ENCODE measurements around the gene TCEA2.

The TCEA2 gene

DNA sequence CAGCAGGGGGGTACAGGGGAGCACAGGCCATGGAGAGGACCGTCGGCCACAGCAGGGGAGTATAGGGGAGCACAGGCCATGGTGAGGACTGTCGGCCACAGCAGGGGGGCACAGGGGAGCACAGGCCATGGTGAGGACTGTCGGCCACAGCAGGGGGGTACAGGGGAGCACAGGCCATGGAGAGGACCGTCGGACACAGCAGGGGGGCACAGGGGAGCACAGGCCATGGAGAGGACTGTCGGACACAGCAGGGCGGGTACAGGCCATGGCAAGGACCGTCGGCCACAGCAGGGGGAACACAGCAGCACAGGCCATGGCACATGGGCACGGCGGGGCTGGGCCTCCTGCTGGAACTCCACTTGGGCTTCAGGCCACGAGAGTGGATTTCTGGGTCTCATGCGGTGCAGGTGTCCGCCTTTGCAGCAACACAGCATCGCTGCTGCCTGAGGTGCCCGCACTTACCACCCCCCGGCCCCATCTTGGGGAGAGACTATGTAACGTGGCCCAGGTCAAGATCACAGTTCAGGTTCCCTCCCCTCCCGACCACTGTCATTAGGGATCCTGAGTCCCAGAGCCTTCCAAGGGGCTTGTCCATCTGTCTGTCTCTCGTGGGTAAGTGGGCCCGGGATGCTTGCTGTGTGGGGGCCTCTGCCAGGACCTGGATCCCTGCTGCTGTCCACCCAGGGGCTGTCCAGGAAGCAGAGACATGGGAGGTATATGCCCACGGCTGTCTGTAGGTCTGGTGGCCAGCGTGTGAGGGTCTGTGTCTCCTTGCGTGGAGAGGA, 41.9 kb downstream of the TCEA2 start:
- TF ChIP-seq, protein P1, sequence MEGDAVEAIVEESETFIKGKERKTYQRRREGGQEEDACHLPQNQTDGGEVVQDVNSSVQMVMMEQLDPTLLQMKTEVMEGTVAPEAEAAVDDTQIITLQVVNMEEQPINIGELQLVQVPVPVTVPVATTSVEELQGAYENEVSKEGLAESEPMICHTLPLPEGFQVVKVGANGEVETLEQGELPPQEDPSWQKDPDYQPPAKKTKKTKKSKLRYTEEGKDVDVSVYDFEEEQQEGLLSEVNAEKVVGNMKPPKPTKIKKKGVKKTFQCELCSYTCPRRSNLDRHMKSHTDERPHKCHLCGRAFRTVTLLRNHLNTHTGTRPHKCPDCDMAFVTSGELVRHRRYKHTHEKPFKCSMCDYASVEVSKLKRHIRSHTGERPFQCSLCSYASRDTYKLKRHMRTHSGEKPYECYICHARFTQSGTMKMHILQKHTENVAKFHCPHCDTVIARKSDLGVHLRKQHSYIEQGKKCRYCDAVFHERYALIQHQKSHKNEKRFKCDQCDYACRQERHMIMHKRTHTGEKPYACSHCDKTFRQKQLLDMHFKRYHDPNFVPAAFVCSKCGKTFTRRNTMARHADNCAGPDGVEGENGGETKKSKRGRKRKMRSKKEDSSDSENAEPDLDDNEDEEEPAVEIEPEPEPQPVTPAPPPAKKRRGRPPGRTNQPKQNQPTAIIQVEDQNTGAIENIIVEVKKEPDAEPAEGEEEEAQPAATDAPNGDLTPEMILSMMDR (IDR thresholded peaks at IDR 0.05; ENCODE audit: insufficient read depth, low read length, poor library complexity, severe bottlenecking), result no peak
- H3K36me3 ChIP-seq (ENCODE audit: control insufficient read depth, insufficient read depth, low read length), result no peaks in the 10 kb centered on the region
- no peak overlapping the region for H3K4me3 ChIP-seq (replicated peaks; ENCODE audit: low read depth, low read length)
- DNase-seq (ENCODE audit: extremely low read depth, insufficient read length), result no peak
- peaks cover 1% of the 10 kb centered on the region for H3K27me3 ChIP-seq (replicated peaks; ENCODE audit: control insufficient read depth, insufficient read depth, low read length)

DNA sequence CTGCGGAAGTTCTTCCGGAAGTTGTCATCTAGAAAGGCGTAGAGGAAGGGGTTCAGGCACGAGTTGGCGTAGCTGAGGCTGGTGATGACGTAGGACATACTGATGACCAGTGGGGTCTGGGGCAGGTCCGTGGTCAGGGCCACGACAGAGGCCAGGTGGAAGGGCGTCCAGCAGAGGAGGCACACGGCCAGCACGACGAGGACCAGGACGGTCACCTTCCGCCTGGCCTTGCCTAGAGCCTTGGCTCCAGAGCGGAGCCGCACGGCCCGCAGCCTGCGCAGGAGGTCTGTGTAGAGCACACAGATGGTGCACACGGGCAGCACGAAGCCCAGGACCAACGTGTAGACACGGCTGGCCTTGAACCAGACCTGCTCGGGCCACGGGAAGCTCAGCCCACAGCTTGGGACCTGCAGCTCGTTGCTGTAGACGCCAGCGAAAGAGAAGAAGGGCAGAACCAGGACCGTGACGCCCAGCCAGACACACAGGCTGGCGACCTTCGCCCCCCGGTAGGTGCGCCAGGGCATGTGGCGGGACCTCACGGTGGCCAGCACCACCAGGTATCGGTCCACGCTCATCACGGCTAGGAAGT, 42.9 kb downstream of the TCEA2 start:
- no peak for DNase-seq (ENCODE audit: extremely low read depth, insufficient read length)
- TF ChIP-seq, protein P1 (IDR thresholded peaks at IDR 0.05; ENCODE audit: insufficient read depth, low read length, poor library complexity, severe bottlenecking), result no peak

DNA sequence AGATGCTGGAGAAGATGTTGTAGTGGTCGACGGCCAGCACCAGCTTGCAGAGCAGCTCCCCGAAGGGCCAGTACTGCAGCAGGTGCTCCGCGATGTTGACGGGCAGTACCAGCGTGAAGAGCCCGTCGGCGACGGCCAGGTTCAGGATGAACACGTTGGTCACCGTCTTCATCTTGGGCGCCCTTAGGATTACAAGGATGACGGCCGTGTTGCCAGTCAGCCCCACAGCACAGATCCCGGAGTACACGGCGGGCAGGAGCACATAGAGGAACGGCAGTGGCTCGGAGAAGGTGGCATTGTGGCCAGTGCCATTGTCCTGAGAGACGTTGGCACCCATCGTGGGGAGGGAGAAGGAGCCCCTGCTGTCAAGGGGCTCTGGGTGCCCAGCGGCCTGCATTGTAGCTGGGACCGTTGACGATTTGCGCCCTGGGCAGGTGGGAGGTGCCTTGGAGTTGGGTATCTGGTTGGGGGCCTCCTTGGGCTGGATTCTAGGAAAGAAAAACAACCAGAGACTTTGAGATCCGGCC, 43.5 kb downstream of the TCEA2 start:
- TF ChIP-seq, protein P1 (IDR thresholded peaks at IDR 0.05; ENCODE audit: insufficient read depth, low read length, poor library complexity, severe bottlenecking), result no peak
- DNase-seq (ENCODE audit: extremely low read depth, insufficient read length), result no peak
- H3K27me3 ChIP-seq (replicated peaks; ENCODE audit: control insufficient read depth, insufficient read depth, low read length), result peaks cover 1% of the 10 kb centered on the region
- H3K36me3 ChIP-seq (ENCODE audit: control insufficient read depth, insufficient read depth, low read length), result no peaks in the 10 kb centered on the region
- no peak overlapping the region for H3K4me3 ChIP-seq (replicated peaks; ENCODE audit: low read depth, low read length)

More for the DNA sequence above, 42.9 kb downstream of the TCEA2 start:
- Histone ChIP-seq H3K27me3 (replicated peaks; ENCODE audit: control insufficient read depth, insufficient read depth, low read length) (peaks cover 1% of the 10 kb centered on the region), H3K36me3 (ENCODE audit: control insufficient read depth, insufficient read depth, low read length) (no peaks in the 10 kb centered on the region), H3K4me3 (replicated peaks; ENCODE audit: low read depth, low read length) (no peak overlapping the region)

DNA sequence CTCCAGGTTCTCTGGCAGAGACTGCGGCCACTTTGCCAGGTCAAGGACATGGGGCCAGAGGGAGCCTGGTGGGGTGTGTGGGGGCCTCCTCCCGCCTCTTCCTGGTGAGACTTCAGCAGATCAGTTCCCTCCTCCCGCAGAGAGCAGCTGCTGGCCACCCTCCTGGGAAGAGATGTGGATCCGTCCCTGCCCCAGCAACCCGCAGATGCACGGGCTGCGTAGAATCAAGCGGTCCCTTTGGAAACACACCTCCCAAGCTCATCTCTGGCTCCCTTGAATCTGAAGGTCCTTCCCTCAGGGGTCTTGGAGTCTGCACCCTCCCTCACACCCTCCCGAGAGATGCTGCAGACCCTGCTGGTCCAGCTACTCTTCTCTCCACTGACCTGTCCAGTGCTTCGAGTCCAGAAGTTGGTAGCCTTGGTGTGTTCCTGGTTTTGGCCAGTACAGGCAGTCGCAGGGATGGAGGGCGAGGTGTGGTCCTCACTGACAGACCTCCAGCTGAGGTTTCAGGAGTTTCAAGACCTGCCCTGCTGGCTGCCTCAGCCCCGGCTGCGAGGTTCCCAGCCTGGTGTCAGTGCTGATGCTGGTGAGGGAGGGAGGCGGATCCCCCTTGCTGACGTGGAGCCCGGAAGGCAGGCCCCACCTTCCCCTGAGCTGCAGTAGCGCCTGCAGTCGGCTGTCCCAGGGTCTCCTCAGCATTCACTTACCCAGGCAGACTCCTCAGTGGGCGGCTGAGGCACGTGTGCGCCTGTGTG, 44.2 kb downstream of the TCEA2 start, which contains the start of gene NPBWR2:
TSS of gene NPBWR2 (minus strand) at position 585 of the 755 bp plus-strand sequence. CDS start 734 bp downstream, outside the sequence.
- TF ChIP-seq, protein P1 (IDR thresholded peaks at IDR 0.05; ENCODE audit: insufficient read depth, low read length, poor library complexity, severe bottlenecking), result no peak

GRCh38 chr20:64107736-64108457, 44.9 kb downstream of the TCEA2 start:
- Histone ChIP-seq H3K36me3 (ENCODE audit: control insufficient read depth, insufficient read depth, low read length) (no peaks in the 10 kb centered on the region), H3K4me3 (replicated peaks; ENCODE audit: low read depth, low read length) (no peak overlapping the region), H3K27me3 (replicated peaks; ENCODE audit: control insufficient read depth, insufficient read depth, low read length) (no peaks in the 10 kb centered on the region; the same call in none of the 2 replicates)
- TF ChIP-seq, protein P1 (IDR thresholded peaks at IDR 0.05; ENCODE audit: insufficient read depth, low read length, poor library complexity, severe bottlenecking), result no peak
- no peak for DNase-seq (ENCODE audit: extremely low read depth, insufficient read length)

More for the DNA sequence above, 44.2 kb downstream of the TCEA2 start, which contains the start of gene NPBWR2:
- no peak for DNase-seq (ENCODE audit: extremely low read depth, insufficient read length)
- H3K27me3 ChIP-seq (replicated peaks; ENCODE audit: control insufficient read depth, insufficient read depth, low read length), result peaks cover 1% of the 10 kb centered on the region
- no peak within 1 kb of the TSS for H3K4me3 ChIP-seq (replicated peaks; ENCODE audit: low read depth, low read length)
- H3K36me3 ChIP-seq (ENCODE audit: control insufficient read depth, insufficient read depth, low read length), result no peaks in the 10 kb centered on the region

Data from GM06990 (cell line).